H1 (cell line): ENCODE data around the gene IGFBP4. TPM values are rescaled to one million over a fixed set of nuclear protein-coding genes. Genes with fewer than 3 reads are reported as not detected.

ENCODE experiments used
- ASH2L ChIP-seq: fragments of 200-600, 300-600 bp; sonication (generic); IDR thresholded peaks from one replicate; pipeline ENCODE4 v1.7.1; 2017; ENCODE audit warnings: low read length
- BRCA1 ChIP-seq: IDR thresholded peaks from 2 replicates; pipeline ENCODE4 v1.6.1; 2012; ENCODE audit warnings: low read depth, low read length, improper control_type of control experiment
- HDAC6 ChIP-seq: IDR thresholded peaks from one replicate; pipeline ENCODE4 v1.7.1; 2012; ENCODE audit warnings: low read depth, mild to moderate bottlenecking, inconsistent platforms, low read length, moderate library complexity
- KDM4A ChIP-seq: IDR thresholded peaks from one replicate; pipeline ENCODE4 v1.7.1; 2012; ENCODE audit warnings: low read depth, mild to moderate bottlenecking, moderate library complexity, low read length, inconsistent platforms; ENCODE audit not compliant: severe bottlenecking
- NRF1 ChIP-seq: IDR thresholded peaks from 2 replicates; pipeline ENCODE4 v1.6.1; 2011; ENCODE audit warnings: mild to moderate bottlenecking, low read depth, low read length, improper control_type of control experiment
- POU5F1 ChIP-seq: IDR thresholded peaks from 2 replicates; pipeline ENCODE4 v1.6.1; 2011; ENCODE audit warnings: low read depth, mild to moderate bottlenecking, low read length, moderate library complexity
- SIX5 ChIP-seq: IDR thresholded peaks from 2 replicates; pipeline ENCODE4 v1.6.1; 2011; ENCODE audit warnings: mild to moderate bottlenecking, low read depth, low read length
- SP4 ChIP-seq: IDR thresholded peaks from 2 replicates; pipeline ENCODE4 v1.6.1; 2012; ENCODE audit warnings: low read length, inconsistent platforms
- SRF ChIP-seq: IDR thresholded peaks from 2 replicates; pipeline ENCODE4 v1.6.1; 2011; ENCODE audit warnings: mild to moderate bottlenecking, low read depth, low read length, moderate library complexity
- polyA plus RNA-seq, 7 experiments: library from polyadenylated mRNA; depleted of rRNA in 3 of 7; stranded (reverse) in 5 of 7; unstranded in 2 of 7; fragments of >200 nt in 5 of 7; fragments of 200-250 nt in 2 of 7; gene quantifications; 1 replicate in 5 of 7; 2 replicates in 1 of 7; 4 replicates in 1 of 7; pipeline versions ENCODE4 v1.2.1 to v1.2.3, GENCODE V29; 2011 to 2013; ENCODE audit warnings: missing spikeins in 2 of 7, mixed read lengths in 2 of 7
- total RNA-seq: library from RNA; stranded (reverse); fragmentation: NEBNext Ultra II Directional; extraction: Animal tissue kit (Norgen Biotek cat#: 25700); gene quantifications from 2 replicates; pipeline ENCODE4 v1.2.1, GENCODE V29; 2021
- TF ChIP-seq, protein P1 (sequence below): fragments of 300-600 bp; sonication (generic); IDR thresholded peaks from 2 replicates; pipeline ENCODE4 v1.7.1; 2012; ENCODE audit warnings: low read length, moderate library complexity, mild to moderate bottlenecking, inconsistent platforms; ENCODE audit not compliant: insufficient replicate concordance
- TF ChIP-seq, protein P2 (sequence below): IDR thresholded peaks from 2 replicates; pipeline ENCODE4 v1.6.1; 2012; ENCODE audit warnings: inconsistent platforms

Gene IGFBP4
- total and polyA plus RNA-seq, 2 of the 8 experiments (the other 6 are each of a cell fraction or from before 2014, with no cell fraction given): 85.5 to 105 TPM

DNA sequence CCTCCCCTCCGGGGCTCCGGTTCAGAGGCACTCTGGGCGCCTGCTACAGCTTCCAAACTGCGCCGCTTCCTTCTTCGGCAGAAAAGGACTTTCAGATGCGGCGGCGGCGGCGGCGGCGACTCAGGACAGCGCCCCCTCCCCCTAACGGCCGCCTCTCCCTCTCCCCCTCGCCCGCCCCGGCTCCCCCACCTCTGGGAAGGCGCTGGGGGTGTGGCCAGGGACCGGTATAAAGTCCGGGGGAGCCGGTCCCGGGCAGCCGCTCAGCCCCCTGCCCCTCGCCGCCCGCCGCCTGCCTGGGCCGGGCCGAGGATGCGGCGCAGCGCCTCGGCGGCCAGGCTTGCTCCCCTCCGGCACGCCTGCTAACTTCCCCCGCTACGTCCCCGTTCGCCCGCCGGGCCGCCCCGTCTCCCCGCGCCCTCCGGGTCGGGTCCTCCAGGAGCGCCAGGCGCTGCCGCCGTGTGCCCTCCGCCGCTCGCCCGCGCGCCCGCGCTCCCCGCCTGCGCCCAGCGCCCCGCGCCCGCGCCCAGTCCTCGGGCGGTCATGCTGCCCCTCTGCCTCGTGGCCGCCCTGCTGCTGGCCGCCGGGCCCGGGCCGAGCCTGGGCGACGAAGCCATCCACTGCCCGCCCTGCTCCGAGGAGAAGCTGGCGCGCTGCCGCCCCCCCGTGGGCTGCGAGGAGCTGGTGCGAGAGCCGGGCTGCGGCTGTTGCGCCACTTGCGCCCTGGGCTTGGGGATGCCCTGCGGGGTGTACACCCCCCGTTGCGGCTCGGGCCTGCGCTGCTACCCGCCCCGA, at the start of gene IGFBP4 (continued):
- TF ChIP-seq SIX5 (no peak), KDM4A (peak; percentile 66), SRF (no peak), SP4 (no peak), BRCA1 (no peak), POU5F1 (no peak), ASH2L (no peak), HDAC6 (no peak), NRF1 (no peak)
- TF ChIP-seq, protein P1, sequence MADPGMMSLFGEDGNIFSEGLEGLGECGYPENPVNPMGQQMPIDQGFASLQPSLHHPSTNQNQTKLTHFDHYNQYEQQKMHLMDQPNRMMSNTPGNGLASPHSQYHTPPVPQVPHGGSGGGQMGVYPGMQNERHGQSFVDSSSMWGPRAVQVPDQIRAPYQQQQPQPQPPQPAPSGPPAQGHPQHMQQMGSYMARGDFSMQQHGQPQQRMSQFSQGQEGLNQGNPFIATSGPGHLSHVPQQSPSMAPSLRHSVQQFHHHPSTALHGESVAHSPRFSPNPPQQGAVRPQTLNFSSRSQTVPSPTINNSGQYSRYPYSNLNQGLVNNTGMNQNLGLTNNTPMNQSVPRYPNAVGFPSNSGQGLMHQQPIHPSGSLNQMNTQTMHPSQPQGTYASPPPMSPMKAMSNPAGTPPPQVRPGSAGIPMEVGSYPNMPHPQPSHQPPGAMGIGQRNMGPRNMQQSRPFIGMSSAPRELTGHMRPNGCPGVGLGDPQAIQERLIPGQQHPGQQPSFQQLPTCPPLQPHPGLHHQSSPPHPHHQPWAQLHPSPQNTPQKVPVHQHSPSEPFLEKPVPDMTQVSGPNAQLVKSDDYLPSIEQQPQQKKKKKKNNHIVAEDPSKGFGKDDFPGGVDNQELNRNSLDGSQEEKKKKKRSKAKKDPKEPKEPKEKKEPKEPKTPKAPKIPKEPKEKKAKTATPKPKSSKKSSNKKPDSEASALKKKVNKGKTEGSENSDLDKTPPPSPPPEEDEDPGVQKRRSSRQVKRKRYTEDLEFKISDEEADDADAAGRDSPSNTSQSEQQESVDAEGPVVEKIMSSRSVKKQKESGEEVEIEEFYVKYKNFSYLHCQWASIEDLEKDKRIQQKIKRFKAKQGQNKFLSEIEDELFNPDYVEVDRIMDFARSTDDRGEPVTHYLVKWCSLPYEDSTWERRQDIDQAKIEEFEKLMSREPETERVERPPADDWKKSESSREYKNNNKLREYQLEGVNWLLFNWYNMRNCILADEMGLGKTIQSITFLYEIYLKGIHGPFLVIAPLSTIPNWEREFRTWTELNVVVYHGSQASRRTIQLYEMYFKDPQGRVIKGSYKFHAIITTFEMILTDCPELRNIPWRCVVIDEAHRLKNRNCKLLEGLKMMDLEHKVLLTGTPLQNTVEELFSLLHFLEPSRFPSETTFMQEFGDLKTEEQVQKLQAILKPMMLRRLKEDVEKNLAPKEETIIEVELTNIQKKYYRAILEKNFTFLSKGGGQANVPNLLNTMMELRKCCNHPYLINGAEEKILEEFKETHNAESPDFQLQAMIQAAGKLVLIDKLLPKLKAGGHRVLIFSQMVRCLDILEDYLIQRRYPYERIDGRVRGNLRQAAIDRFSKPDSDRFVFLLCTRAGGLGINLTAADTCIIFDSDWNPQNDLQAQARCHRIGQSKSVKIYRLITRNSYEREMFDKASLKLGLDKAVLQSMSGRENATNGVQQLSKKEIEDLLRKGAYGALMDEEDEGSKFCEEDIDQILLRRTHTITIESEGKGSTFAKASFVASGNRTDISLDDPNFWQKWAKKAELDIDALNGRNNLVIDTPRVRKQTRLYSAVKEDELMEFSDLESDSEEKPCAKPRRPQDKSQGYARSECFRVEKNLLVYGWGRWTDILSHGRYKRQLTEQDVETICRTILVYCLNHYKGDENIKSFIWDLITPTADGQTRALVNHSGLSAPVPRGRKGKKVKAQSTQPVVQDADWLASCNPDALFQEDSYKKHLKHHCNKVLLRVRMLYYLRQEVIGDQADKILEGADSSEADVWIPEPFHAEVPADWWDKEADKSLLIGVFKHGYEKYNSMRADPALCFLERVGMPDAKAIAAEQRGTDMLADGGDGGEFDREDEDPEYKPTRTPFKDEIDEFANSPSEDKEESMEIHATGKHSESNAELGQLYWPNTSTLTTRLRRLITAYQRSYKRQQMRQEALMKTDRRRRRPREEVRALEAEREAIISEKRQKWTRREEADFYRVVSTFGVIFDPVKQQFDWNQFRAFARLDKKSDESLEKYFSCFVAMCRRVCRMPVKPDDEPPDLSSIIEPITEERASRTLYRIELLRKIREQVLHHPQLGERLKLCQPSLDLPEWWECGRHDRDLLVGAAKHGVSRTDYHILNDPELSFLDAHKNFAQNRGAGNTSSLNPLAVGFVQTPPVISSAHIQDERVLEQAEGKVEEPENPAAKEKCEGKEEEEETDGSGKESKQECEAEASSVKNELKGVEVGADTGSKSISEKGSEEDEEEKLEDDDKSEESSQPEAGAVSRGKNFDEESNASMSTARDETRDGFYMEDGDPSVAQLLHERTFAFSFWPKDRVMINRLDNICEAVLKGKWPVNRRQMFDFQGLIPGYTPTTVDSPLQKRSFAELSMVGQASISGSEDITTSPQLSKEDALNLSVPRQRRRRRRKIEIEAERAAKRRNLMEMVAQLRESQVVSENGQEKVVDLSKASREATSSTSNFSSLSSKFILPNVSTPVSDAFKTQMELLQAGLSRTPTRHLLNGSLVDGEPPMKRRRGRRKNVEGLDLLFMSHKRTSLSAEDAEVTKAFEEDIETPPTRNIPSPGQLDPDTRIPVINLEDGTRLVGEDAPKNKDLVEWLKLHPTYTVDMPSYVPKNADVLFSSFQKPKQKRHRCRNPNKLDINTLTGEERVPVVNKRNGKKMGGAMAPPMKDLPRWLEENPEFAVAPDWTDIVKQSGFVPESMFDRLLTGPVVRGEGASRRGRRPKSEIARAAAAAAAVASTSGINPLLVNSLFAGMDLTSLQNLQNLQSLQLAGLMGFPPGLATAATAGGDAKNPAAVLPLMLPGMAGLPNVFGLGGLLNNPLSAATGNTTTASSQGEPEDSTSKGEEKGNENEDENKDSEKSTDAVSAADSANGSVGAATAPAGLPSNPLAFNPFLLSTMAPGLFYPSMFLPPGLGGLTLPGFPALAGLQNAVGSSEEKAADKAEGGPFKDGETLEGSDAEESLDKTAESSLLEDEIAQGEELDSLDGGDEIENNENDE: no peak
- TF ChIP-seq, protein P2, sequence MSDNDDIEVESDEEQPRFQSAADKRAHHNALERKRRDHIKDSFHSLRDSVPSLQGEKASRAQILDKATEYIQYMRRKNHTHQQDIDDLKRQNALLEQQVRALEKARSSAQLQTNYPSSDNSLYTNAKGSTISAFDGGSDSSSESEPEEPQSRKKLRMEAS: peak; percentile 89
